ENCODE data around the gene NME3. TPM values are rescaled to one million over a fixed set of nuclear protein-coding genes. Genes with fewer than 3 reads are reported as not detected.

Gene NME3
- total and polyA plus RNA-seq, 2 donors from 2014 or later = 70.8 to 123 TPM

DNA sequence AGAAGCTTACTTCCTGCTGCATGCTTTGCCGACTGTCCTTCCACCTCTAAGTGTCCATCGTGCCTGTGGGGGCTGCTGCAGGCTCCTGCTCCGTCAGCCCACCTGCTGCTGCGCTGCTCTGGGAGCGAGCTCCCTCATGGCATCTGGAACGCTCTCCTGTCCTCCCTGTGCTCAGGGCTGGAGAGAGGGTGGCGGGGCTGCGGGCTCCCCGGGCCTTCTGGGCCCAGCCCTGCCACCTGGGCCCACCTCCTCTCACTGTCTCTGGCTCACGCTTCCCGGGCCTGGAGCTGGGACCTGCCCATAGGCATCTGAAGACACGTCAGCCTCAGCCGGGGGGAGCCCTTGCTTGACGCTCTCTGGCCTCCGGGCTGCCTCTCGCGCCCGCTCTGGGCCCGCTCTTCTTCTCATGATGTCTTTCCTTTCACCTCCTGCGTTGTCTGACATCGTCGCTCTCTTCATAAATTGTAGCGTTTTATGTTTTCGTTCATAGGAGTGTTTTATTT is 27.0 kb downstream of the NME3 start:
- Histone ChIP-seq H3K36me3 (ENCODE audit: control insufficient read depth in 2 of 3, insufficient read depth in 3 of 3, low read length in 3 of 3) (peaks cover 2 to 30% (median 23%) of the 10 kb centered on the region in 3 donors), H3K4me1 (ENCODE audit: control insufficient read depth in 2 of 3, insufficient read depth in 2 of 3, low read depth in 1 of 3, low read length in 3 of 3) (no peaks in the 10 kb centered on the region), H3K27ac (ENCODE audit: low read depth in 2 of 2, low read length in 2 of 2) (no peak overlapping the region), H3K9ac (ENCODE audit: low read length in 3 of 3) (no peak overlapping the region), H3K9me3 (ENCODE audit: control insufficient read depth in 2 of 3, insufficient read depth in 1 of 3, low read length in 3 of 3) (no peaks in the 10 kb centered on the region), H3K27me3 (ENCODE audit: control insufficient read depth, insufficient read depth, low read length) (no peaks in the 10 kb centered on the region), H3K4me3 (ENCODE audit: low read length in 3 of 3) (no peak overlapping the region)
- no peak for FAIRE-seq
- DNase-seq = no peak
- intact Hi-C loops (cut with DNase I) = no loop called here
- TF ChIP-seq, protein P1, sequence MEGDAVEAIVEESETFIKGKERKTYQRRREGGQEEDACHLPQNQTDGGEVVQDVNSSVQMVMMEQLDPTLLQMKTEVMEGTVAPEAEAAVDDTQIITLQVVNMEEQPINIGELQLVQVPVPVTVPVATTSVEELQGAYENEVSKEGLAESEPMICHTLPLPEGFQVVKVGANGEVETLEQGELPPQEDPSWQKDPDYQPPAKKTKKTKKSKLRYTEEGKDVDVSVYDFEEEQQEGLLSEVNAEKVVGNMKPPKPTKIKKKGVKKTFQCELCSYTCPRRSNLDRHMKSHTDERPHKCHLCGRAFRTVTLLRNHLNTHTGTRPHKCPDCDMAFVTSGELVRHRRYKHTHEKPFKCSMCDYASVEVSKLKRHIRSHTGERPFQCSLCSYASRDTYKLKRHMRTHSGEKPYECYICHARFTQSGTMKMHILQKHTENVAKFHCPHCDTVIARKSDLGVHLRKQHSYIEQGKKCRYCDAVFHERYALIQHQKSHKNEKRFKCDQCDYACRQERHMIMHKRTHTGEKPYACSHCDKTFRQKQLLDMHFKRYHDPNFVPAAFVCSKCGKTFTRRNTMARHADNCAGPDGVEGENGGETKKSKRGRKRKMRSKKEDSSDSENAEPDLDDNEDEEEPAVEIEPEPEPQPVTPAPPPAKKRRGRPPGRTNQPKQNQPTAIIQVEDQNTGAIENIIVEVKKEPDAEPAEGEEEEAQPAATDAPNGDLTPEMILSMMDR (IDR thresholded peaks at IDR 0.05; ENCODE audit: borderline replicate concordance, extremely low read depth, insufficient read depth) = no peak

DNA sequence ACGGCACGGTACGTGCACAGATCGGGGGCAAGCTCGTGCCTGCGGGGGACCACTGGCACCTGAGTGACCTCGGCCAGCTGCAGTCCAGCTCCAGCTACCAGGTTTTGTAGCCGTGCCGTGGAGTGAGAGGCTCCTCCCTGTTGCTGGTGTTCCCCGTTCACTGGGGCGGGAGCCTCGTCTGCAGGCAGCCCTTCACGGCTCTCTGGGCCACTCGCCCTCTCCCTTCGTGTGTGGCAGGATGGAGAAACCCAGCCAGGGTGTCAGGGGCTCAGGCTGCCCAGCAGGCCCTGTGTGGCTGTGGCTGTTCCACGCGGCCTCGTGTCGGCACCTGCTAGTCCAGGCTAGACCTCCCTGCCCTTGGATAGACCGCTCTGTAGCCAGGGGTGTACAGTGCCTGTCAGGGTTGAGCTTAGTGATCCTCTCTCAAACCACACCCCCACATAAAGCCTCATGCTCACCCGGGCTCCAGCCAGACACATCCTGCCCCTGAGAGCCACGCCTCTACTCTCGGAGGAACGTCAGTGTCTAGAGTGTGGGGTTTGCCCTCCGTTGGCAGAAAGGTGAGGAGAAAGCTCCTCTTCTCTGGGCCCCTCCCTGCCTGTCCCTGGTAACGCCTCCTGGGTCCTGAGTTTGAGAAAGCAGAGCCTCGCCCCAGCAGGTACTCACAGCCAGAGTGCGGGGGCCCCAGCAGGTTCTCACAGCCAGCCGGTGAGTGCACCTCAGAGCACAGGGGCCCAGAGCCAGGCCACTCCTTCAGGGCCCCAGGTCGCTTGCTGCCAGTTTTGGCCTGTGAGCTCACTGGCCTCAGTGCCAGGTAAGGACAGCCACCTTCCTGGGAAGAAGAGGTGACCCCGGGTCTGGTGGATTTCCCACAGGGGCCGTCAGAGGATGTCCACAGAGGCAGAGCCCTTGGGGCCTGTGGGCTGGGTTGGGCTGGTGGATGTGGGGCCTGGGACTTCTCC is 27.7 kb downstream of the NME3 start:
- Histone ChIP-seq H3K27me3 (ENCODE audit: control insufficient read depth, insufficient read depth, low read length) (no peaks in the 10 kb centered on the region), H3K9ac (ENCODE audit: low read length in 3 of 3) (no peak overlapping the region), H3K27ac (ENCODE audit: low read depth in 2 of 2, low read length in 2 of 2) (no peak overlapping the region), H3K4me3 (ENCODE audit: low read length in 3 of 3) (no peak overlapping the region), H3K9me3 (ENCODE audit: control insufficient read depth in 2 of 3, insufficient read depth in 1 of 3, low read length in 3 of 3) (no peaks in the 10 kb centered on the region), H3K36me3 (ENCODE audit: control insufficient read depth in 2 of 3, insufficient read depth in 3 of 3, low read length in 3 of 3) (peaks cover 0 to 24% (median 19%) of the 10 kb centered on the region in 3 donors), H3K4me1 (ENCODE audit: control insufficient read depth in 2 of 3, insufficient read depth in 2 of 3, low read depth in 1 of 3, low read length in 3 of 3) (no peaks in the 10 kb centered on the region)
- TF ChIP-seq, protein P1 (IDR thresholded peaks at IDR 0.05; ENCODE audit: borderline replicate concordance, extremely low read depth, insufficient read depth) = no peak
- FAIRE-seq = no peak
- intact Hi-C loops (cut with DNase I) = no loop called here
- no peak for DNase-seq

DNA sequence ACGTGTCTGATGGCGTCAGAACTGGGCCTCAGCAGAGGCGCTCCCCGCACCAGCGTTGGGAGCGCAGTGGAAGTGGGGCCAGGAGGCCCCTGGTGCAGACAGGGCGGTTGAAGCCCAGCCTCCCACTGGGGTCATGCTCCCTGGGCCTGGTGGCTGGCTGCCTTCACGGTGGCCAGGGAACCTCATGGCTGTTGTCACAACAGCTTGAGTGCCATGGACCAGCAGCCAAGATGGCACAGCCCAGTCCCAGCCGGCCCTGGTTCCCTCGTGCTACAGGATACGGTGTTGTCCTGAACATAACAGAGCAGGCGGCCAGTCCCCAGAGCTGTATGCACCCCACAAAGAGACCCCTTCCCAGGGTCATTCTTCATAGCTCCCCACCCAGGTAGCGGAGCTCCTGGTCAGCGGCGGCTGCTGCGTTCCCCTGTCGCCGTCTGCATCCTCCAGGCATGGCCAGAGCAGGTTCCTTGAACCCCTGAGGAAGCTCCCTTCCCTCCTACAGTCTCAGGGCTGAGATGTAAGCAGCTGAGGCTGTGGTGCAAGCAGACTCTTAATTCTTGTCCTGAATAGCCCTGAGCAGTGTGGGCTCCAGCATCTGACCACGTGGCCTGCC is 29.7 kb downstream of the NME3 start:
- Histone ChIP-seq H3K4me3 (ENCODE audit: low read length in 3 of 3) (no peak overlapping the region), H3K27me3 (ENCODE audit: control insufficient read depth, insufficient read depth, low read length) (no peaks in the 10 kb centered on the region), H3K36me3 (ENCODE audit: control insufficient read depth in 2 of 3, insufficient read depth in 3 of 3, low read length in 3 of 3) (peaks cover 0 to 12% (median 11%) of the 10 kb centered on the region in 3 donors), H3K4me1 (ENCODE audit: control insufficient read depth in 2 of 3, insufficient read depth in 2 of 3, low read depth in 1 of 3, low read length in 3 of 3) (no peaks in the 10 kb centered on the region), H3K9ac (ENCODE audit: low read length in 3 of 3) (no peak overlapping the region), H3K9me3 (ENCODE audit: control insufficient read depth in 2 of 3, insufficient read depth in 1 of 3, low read length in 3 of 3) (peaks cover 0 to 8% (median 0%) of the 10 kb centered on the region in 3 donors), H3K27ac (ENCODE audit: low read depth in 2 of 2, low read length in 2 of 2) (no peak overlapping the region)
- intact Hi-C loops (cut with DNase I) = no loop called here
- FAIRE-seq = no peak
- DNase-seq = no peak
- TF ChIP-seq, protein P1 (IDR thresholded peaks at IDR 0.05; ENCODE audit: borderline replicate concordance, extremely low read depth, insufficient read depth) = no peak
